Gastrocnemius medialis (tissue), 4 donors: ENCODE results near the gene KLHL12.

Experiments used
- POLR2A ChIP-seq, 2 donors: fragments of 450-650 bp; IDR thresholded peaks; one replicate each; pipeline ENCODE4 v1.6.1; 2017; ENCODE audit warnings: antibody characterized with exemption in 2 of 2, mild to moderate bottlenecking in 2 of 2, moderate library complexity in 2 of 2
- TF ChIP-seq, protein P1 (sequence below), 5 experiments: fragments of 450-650 bp in 3 of 5; fragments of 200-600 bp in 2 of 5; sonication (generic) in 2 of 5; IDR thresholded peaks in 4 of 5; conservative IDR thresholded peaks in 1 of 5; 1 replicate in 4 of 5; 2 replicates in 1 of 5; pipeline ENCODE4 v1.5.1; 2016 to 2019; ENCODE audit warnings: antibody characterized with exemption in 5 of 5, mild to moderate bottlenecking in 3 of 5, moderate library complexity in 3 of 5

DNA sequence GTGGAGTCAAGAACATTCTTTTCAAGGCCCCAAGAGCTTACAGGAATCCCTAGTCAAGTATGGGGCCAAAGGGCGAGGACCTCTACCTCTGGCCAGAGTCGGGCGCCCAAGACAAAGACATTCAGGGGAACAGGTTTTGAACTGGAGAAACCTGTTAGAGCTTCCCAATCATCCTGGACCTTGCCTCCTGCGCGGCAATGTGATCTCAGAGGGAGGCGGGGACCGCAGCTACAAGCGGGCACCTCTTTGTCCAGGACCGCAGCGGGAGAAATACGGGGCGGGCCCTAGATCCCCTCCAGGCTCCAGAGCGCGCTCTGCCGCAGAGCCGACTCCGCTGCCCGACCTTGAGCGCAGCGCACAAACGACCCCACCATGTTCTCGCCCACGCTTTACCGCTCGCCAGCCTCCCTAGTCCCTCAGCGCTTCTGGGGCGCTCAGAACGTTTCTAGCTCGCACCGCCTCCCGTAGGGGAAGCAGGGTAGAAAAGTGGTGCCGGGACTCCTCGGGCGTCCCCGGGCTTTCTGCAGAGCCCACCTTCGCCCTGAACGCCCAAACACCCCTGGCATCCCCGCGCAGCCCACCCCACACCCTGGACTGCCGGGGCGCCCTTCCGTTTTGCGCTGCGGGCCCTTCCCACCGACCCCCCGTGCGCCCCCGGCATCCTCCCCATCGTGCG lies 66.2 kb downstream of the KLHL12 start:
- TF ChIP-seq, protein P1, sequence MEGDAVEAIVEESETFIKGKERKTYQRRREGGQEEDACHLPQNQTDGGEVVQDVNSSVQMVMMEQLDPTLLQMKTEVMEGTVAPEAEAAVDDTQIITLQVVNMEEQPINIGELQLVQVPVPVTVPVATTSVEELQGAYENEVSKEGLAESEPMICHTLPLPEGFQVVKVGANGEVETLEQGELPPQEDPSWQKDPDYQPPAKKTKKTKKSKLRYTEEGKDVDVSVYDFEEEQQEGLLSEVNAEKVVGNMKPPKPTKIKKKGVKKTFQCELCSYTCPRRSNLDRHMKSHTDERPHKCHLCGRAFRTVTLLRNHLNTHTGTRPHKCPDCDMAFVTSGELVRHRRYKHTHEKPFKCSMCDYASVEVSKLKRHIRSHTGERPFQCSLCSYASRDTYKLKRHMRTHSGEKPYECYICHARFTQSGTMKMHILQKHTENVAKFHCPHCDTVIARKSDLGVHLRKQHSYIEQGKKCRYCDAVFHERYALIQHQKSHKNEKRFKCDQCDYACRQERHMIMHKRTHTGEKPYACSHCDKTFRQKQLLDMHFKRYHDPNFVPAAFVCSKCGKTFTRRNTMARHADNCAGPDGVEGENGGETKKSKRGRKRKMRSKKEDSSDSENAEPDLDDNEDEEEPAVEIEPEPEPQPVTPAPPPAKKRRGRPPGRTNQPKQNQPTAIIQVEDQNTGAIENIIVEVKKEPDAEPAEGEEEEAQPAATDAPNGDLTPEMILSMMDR (IDR thresholded peaks at IDR 0.05 in 4 of 5, conservative IDR thresholded peaks at IDR 0.05 in 1 of 5) = no peak
- TF ChIP-seq POLR2A (IDR thresholded peaks at IDR 0.05) = no peak
